Measurements from ENCODE around the gene GPS2. TPM values are rescaled to one million over a fixed set of nuclear protein-coding genes. Genes with fewer than 3 reads are reported as not detected.
A peak's percentile ranks its signal among the peaks of the same experiment; 100 is the strongest.

GPS2 gene
- polyA plus RNA-seq, 1 donor, result 60.5 TPM

DNA sequence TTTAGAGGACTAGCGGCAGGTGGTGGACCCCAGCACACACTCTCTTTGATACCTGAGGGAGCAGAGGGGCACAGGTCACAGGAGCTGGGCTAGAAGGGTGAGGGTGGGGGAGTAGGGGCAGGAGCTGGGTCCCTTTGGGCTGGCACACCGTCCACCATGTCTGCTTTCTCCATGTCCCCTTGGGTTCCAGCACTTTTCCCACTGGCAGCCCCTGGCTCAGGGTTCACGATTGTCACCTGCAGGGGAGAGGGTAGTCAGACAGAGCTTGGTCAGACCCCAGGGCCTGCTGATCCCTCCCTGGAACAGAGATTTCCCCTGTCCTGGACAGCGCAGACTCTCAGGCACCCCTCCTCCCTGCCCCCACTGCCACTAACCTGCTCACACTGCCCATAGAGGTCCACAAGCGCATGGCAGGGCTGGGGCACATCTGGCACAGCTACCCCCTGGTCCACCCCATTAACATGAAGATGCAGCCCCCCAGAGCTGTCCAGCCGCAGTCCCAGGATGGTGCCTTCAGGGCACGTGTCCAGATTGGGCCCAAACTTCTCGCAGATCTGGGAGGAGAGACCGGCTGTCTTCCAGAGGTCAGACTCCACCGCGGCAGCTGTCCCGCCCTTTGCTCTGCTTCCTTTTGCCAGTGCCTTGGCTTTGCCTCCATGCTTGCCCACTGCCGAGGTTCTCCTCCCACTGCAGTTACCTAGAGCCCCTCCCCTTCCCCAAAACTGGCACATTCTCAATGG is 3.1 kb upstream of the GPS2 start:
- no peak for DNase-seq (ENCODE audit: low read depth)

DNA sequence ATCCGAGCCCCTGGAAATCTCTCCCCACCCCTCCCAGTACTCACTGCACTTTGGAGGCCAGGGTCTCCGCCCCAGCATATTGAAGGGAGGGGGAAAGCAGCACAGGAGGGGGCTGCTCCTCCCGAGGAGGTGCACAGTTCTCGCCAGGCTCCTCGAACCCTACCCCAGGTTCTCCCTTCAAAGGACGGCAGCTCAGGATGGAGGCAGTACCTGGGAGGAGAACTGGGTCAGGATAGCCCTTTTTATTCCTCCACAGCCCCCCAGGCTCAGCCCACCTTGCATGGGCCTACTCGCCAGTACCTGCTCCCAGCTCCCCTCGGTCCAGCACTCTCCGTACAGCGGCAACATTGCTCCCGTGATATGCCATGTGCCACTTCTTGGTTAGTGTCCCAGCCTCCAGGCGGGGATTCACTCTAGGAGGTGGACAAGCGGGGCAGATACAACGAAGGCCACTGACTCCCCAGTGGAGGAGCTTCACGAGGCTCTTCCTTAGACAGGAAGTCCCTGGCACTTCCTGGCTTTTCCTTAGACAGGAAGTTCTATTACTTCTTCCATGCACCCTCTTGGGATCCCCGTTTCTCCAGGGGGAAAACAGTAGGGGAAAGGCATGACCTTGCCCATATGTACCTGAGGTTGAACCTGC is 2.1 kb upstream of the GPS2 start:
- DNase-seq (ENCODE audit: low read depth), result no peak

DNA sequence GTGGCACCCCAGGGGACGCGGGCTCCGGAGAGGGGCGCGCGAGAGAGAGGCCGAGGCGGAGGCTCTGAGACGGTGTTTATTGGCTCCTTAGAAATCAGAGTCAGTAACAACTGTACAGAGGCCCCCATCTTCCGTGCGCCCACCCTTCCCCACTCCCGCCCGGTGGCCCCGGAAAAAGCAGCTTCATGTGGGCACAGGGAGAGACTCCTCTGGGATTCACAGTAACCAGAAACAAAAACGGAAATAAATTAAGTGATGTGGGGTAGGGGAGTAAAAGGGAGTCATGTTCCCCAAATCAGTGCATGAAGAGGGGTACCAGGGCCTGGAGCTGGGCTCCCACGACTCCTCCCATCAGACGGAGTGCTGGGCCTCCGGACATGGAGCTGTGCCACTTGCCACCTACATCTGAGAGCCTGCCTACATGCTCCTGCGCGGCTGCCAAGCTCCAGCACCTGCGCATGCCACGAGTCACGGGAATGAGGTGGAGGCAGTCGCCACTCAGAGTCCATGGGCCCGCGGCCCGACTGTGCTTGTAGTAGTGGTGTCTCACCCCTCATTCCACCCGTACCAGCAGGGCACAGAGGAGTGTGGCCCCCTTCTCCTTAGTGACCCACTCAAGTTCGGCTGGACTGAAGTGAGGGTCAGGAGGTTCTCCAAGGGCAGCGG is 543 bp upstream of the GPS2 start:
- DNase-seq (ENCODE audit: low read depth), result no peak

DNA sequence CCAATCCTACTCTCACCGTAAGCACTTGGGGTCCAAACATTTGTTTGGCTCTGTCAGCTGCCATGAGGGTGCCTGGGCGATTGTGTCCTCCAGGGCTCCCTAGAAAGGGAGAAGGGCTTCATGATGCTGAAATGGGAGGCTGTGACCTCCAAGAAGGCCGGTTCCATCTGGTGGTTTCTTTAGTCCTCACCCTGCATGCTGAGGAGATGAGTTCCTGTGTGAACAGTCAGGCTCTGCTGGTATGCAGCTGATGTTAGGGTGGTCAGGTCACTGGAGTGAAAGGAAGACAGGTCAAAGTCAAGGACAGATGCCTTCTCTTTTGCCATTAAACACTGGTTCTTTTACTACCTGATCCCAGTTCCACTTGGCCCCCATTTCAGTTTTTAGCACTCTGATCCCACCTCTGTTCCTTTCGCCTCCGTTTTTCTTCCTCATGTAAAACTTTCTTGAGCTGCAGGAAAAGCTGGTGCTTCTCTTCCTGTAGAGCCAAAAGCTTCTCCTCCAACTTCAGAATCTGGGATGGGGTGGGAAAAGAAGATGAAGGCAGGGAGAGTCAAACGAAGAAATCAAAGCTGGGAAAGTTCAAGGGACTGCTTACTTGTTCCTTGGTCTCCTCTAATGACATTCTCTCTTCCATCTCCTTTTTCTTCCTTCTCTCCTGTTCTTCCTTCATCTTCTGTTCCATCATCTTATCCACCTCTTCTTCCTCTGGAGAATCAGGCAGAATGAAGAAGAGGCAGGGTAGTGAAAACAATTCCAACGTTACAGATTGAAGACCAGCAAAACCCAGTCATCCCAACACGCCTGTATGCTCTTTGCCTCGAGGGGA is 1.1 kb downstream of the GPS2 start:
- no peak for DNase-seq (ENCODE audit: low read depth)

DNA sequence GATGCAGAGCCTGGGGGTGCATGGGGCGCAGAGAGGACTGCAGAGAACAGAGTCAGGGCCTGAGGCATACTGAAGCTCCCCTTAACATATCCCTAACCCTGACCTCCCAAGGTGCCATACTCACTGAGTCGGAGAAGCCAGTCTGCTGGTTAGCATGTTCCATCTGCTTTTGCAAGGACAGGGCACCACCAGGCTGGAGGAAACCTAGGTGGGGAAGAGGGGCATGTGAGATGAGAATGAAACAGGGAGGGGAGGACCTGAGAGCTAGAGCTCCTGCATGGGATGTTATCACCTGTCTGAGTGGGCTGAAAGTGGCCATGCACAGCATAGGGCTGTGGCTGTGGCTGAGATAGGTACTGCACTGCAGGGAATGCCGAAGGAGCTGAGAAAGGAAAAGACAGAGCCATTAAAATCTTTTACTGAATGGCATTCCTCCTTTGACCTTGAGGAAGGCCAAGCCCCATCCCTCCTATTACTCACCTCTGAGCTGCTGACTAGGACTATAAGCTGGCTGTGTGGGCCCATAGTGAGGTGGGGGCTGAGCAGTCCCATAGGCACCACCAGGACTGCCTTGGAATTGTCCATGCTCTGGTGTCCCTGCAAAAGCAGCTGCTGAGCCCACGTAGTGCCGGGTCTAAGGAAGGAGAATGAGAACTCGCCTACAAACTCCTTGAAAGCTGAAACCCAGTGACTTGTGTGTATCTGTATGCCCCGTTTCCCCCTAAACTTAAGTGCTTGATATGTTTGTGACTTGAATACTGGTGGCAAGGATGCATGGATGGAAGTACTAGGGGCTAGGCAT is 1.9 kb downstream of the GPS2 start:
- DNase-seq (ENCODE audit: low read depth), result no peak

DNA sequence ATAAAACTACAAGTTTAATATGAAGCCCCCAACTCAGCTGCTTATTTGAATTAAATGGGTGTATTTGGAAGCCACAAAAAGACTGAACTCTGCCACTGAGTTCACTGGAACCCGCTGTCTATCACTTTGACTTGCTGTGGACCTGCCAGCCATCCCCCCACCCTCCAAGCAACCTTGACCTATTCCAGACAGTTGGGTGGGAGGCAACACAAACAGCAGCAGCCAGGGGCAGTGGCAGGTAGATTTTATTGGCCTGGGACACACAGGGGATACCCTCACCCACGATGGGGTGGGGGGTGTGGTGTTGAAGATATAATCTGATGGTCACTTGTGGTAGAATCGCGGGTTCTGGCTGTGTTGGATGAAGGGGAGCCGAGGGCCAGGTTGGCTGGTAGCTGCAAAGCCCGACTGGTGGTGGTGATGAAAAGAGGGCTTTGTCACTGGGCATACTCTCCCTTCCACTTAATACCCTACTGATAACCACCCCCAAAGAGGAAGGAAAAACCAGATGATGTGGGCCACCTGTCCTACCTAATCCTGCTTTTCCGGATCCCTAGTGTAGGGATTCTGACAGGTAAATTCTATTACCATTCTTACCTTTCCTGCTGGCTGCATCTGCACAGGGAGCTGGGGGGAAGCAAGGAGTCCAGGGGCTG is 2.6 kb downstream of the GPS2 start:
- no peak for DNase-seq (ENCODE audit: low read depth)

DNA sequence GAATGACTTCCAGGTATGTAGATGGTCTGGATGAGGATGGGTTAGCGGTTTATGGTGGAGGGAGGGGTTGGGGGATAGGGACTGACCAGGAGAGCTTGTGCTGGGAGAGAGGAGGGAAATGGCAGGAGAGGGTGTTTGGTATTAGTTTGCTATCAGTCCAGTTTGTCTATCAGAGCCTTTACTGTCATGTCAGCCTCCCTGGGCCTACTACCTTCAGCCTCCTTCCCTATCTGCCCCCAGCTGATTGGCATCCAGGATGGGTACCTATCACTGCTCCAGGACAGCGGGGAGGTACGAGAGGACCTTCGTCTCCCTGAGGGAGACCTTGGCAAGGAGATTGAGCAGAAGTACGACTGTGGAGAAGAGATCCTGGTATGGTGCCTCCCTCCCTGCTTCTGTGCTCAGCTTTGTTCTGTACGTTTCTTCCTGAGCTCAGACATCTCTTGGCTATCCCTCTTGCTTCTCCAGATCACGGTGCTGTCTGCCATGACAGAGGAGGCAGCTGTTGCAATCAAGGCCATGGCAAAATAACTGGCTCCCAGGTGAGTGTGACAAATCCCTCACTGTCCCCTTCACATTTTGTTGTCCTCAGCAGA is 4.0 kb downstream of the GPS2 start:
- DNase-seq (ENCODE audit: low read depth), result no peak

DNA sequence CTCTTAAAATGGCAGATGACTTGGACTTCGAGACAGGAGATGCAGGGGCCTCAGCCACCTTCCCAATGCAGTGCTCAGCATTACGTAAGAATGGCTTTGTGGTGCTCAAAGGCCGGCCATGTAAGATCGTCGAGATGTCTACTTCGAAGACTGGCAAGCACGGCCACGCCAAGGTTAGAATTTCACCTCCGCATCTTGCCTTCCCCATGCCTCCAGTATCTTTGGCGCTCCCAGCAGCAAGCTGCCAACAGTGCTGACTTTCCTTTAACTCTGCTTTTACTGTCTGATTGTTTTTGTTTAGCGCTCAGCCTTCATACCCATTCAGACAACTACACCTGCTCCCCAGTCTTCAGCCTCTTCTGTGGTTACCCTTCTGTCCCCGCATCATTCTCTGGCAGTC is 5.5 kb downstream of the GPS2 start:
- no peak for DNase-seq (ENCODE audit: low read depth)

DNA sequence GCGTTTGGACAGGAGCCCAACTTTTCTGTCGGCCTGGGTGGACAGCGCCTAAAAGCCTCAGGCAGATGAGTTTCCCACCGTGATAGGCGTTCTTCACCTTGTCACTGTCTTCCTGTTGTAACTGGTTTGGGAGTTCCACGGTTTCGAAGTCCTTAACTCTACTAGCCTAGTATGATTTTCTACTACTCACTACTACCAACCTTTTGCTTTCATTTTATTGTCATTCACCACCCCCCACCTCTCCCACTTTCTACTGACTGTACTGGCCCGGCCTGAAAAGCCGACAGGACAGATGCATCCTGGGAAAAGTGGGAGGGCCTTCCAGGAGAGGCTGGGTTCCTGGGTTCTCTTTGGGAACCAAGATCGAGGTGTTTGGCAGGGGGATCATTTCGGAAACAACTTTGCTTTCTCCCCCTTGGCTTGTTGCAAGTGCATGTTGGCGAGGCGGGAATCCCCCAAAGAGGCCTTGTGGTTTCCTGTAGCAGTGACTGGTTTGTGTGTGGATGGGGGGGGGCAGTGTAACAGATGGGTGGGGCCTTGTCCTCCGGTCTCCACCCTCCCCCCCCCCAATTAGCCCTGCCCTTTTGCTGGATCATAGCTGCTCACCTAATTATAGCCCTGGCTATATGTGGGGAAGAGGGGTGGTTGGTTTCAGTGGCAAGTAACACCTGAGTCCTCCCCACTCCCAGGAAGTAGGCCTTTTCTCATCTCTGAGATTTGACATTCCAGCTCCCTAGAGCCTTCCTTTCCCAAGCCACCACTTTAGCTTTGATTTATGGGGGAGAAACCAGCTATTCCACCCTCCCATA is 6.3 kb downstream of the GPS2 start:
- no peak for DNase-seq (ENCODE audit: low read depth)

DNA sequence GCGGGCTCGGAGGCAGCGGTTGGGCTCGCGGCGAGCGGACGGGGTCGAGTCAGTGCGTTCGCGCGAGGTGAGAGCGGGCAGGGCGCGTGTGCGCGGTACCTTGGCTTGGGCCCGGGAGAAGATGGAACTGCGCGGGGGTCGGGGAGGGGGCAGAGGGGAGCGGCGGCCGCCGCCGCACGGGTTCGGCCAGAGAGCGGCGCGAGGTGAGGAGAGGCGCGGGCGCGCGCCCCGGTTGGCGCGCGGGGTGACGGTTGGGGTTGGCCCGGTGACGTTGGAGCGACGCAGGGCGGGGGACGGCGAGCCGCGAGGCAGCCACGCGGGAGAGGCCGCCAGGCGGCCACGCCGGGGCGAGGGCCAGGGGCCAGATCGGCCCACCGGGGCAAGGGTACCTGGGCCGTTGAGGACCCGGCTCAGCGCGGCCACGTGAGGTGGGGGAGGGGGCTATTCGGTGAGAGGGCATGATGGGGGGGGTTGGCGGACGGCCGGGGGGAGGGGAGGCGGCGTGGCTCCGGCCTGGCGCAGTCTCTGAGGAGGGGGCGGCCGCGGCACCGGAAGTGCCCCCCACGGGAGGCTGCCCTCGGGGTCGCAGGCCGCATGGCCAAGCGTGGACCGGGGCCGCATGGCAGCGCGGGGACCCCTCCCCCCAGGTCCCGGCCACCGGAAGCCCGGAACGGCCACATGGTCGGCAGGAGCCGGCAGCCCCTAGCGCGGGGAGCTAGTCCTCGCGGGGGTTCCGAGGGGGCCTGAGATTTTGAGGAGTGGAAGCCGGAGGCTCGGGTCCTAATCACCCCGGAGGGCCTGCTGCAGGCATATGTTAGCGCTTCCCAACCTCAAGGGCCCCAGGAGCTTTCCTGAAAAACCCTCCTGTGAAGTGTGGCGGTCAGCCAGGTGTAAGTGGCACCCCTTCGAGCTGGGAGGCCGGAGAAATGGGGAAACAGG is 7.2 kb downstream of the GPS2 start:
- no peak for DNase-seq (ENCODE audit: low read depth)

DNA sequence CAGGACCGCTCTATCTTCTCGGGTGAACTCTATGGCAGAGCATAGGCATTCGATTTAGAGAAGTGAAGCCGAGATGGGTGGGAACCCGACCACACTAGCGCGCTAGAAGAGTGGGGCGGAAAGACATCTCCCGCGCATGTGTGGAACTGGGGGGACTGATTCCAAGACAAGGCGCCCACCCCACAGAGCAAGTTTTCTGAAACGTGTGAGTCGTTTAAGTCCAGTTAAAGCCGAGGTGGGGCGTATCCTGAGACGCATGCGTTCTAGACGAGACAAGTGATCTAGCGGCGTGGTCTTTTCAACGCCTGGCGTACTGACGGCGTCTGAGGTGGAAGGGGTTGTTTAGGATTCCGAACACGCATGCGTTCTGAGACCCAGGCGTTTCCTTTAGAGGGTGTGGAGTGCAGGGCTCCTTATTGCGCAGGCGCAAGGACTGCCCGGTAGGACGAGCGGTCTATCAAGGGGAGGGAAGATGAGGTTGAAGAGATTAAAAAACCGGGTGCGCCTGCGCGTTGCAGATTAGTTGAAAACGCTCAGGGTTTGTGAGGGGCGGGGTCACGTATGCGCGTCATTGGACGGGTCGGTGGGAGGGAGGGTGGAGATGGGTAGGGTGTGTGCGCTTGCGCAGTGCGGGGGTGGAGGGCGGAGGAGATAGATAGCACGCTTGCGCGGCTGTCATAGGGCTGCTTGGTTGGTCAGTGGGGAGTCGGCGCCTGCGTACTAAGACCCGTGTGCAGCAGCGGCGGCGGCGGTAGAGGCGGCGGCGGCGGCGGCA is 8.1 kb downstream of the GPS2 start, which contains the start of gene EIF5A:
Gene EIF5A (plus strand): TSS at position 718 of the 775 bp plus-strand sequence. CDS start 2,008 bp downstream, outside the sequence.
- DNase-seq (ENCODE audit: low read depth), result peak; percentile 100

DNA sequence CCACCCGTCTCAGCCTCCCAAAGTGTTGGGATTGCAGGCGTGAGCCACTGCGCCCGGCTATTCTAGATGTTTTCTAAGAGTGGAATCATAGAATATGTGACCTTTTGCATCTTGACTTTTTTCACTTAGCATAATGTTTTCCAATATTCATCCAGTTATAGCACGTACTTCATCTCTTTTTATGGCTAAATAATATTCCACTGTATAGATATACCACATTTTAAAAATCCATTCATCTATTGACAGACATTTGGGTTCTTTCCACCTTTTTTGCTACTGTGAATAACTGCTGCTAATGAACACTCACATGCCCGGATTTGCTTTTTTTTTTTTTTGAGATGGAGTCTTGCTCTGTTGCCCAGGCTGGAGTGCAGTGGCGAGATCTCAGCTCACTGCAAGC is 11.0 kb downstream of the GPS2 start:
- no peak for DNase-seq (ENCODE audit: low read depth)

DNA sequence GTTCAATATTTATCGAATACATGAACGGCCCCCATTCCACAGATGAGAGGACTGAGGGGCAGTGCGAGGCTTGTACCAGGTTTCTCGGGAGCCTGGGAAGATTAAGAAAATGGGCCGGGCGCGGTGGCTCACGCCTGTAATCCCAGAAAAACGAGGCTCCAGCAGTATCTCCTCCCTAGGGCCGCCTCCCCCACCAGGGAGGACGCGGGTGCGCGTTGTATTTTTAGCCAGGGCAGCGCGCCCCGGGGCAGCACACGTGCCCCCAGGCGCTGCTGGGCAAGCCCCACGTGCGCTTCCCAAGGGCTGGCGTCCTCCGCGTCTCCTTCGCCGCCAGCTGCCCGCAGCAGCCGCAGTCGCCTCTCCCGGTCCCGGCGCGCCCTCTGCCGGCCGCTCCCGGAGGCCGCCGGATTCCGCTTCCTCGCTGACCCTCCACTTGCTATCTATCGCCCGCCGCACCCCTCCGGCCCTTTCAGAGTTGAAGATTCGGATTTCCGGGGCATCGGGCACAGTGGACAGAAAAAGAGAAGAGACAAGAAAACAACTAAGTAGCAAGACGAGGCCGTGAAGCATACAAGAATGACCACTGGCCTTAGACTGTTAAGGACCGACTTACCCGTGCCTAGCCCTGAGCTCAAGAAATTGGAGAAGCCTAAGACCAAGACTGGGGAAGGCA is 18.8 kb downstream of the GPS2 start:
- DNase-seq (ENCODE audit: low read depth), result no peak

DNA sequence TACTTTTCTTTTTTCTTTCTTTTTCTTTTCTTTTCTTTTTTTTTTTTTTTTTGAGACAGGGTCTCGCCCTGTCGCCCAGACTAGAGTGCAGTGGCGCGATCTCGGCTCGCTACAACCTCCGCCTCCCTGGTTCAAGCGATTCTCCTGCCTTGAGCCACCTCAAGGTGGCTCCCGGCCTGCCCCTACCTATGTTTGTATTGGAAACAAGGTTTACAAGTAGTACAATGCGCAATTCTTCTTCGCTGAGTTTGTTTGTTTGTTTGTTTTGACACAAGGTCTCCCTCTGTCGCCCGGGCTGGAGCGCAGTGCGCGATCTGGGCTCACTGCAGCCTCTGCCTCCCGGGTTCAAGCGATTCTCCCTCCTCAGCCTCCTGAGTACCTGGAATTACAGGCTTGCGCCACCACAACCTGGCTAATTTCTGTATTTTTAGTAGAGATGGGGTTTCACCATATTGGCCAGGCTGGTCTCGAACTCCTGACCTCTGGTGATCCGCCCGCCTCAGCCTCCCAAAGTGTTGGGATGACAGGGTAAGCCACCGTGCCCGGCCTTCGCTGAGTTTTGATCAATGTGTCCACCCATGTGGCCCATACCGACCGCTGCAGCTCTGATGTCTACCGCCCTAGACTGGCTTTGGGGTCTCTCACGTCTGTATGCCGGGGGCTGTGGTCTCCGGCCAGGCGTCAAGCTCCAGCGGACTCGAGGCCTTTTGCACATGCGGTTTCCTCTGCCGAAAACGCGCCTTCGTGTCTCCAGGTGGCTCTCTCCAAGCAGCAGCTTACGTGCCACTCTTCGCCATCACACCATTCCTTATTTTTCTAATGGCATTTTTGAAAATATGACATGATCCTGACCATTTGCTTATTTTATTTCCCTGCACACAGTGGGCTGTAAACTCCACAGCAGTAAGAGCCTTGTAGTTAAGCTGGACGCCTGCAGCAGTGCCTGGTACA is 19.7 kb downstream of the GPS2 start:
- no peak for DNase-seq (ENCODE audit: low read depth)

DNA sequence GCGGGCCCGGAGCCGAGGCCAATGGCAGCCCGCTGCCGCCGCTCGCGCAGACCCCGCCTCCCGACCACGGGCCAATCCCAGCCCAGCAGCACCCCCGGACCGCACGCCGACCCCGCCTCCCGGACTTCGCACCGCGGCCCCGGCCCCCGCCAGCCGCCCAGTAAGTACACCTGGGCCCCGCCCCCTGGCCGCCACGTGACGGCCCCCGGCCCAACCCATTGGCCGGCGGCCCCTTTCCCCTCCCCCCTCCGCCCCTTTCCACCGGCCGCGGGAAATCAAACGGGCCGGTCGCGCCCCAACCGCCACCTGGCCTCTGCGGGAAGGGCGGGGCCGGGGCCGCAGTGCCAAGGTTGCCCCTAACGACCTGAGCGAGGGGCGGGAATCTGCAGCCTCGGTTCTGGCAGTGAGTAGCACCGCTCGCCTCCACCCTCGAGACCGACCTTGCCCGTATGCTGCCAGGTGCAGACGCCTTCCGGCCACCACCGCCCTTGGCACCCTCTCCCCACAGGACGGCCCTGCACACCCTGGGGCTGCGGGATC is 20.5 kb downstream of the GPS2 start, which contains the start of gene YBX2:
Gene YBX2 (minus strand): TSS at position 26 of the 540 bp plus-strand sequence. CDS start 139 bp downstream, outside the sequence.
- no peak for DNase-seq (ENCODE audit: low read depth)
